GM12878 (cell line): ENCODE results near the gene PRDM2. TPM values are rescaled to one million over a fixed set of nuclear protein-coding genes. Genes with fewer than 3 reads are reported as not detected.
A peak's percentile ranks its signal among the peaks of the same experiment; 100 is the strongest.

Experiments
- ATAC-seq: fragments of 200-7000 bp; cut with Tn5 transposase; 3 replicates; pipeline ENCODE4 v1.9.1; 2020; ENCODE audit warnings: mild to moderate bottlenecking, moderate library complexity
- BruUV-seq: library from RNA; stranded (reverse); fragments of 400-500 nt; replicated peaks from 2 replicates; lab custom pipeline; 2021; lab: Mats Ljungman, UMichigan
- CTCF ChIA-PET: fragments of 300-600 bp; sonication (Branson Sonifier 250); formaldehyde crosslinking; extraction: SDS; loops from one replicate; lab custom pipeline; 2021; ENCODE audit warnings: inconsistent platforms; lab: Yijun Ruan, JAX
- POLR2A ChIA-PET: fragments of 350-600 bp; formaldehyde crosslinking; extraction: SDS; loops from one replicate; lab custom pipeline; 2021; ENCODE audit warnings: inconsistent platforms; lab: Charles Lee
- RAD21 ChIA-PET: fragments of 300-600 bp; sonication (Branson Sonifier 250); formaldehyde crosslinking; loops from one replicate; lab custom pipeline; 2023; ENCODE audit warnings: antibody characterized with exemption; ENCODE audit not compliant: unreplicated experiment; lab: Charles Lee
- SMC1A ChIA-PET: fragments of 300-600 bp; sonication (Branson Sonifier 250); formaldehyde crosslinking; loops from one replicate; lab custom pipeline; 2023; ENCODE audit not compliant: unreplicated experiment, uncharacterized antibody; lab: Charles Lee
- DNase-seq: peaks from one replicate; pipeline ENCODE4 v3.0.0-alpha.2; 2011; ENCODE audit warnings: low read depth, low spot score
- FAIRE-seq: peaks from 3 replicates; lab custom pipeline; 2011; peaks lifted over from hg19 to GRCh38; lab: Jason Lieb, UNC
- H2AFZ ChIP-seq: 2 replicates; pipeline ENCODE4 v1.6.0; 2011; ENCODE audit warnings: low read depth, low read length, control low read depth; ENCODE audit not compliant: control insufficient read depth
- H3K27ac ChIP-seq: 2 replicates; pipeline ENCODE4 v1.5.1; 2011; ENCODE audit warnings: control low read depth; ENCODE audit not compliant: control insufficient read depth, insufficient read depth
- H3K27me3 ChIP-seq, 2 experiments: replicated peaks in 1 of 2; 2 replicates each; pipeline versions ENCODE4 v1.6.0 to v1.6.1; 2011; ENCODE audit warnings: low read length in 1 of 2; ENCODE audit not compliant: control insufficient read depth in 2 of 2, insufficient read depth in 2 of 2
- H3K36me3 ChIP-seq, 2 experiments: 2 replicates each; pipeline ENCODE4 v1.5.1; 2011; ENCODE audit warnings: low read length in 1 of 2; ENCODE audit not compliant: control insufficient read depth in 2 of 2, insufficient read depth in 2 of 2
- H3K4me1 ChIP-seq: 2 replicates; pipeline ENCODE4 v1.6.1; 2011; ENCODE audit warnings: mild to moderate bottlenecking, low read length, moderate library complexity, mixed read lengths; ENCODE audit not compliant: control insufficient read depth, insufficient read depth
- H3K4me2 ChIP-seq: 2 replicates; pipeline ENCODE4 v1.6.0; 2011; ENCODE audit warnings: control low read depth; ENCODE audit not compliant: control insufficient read depth, insufficient read depth
- H3K4me3 ChIP-seq: fragments of 200-600 bp; sonication (generic); 2 replicates; pipeline ENCODE4 v1.5.1; 2016
- H3K79me2 ChIP-seq: 2 replicates; pipeline ENCODE4 v1.6.0; 2011; ENCODE audit warnings: low read length; ENCODE audit not compliant: control insufficient read depth, insufficient read depth
- H3K9ac ChIP-seq: 2 replicates; pipeline ENCODE4 v1.8.0; 2011; ENCODE audit warnings: low read length, control low read depth, mixed read lengths; ENCODE audit not compliant: control insufficient read depth, insufficient read depth
- H3K9me3 ChIP-seq: replicated peaks from 3 replicates; pipeline ENCODE4 v1.5.1; 2011; ENCODE audit warnings: mild to moderate bottlenecking, low read length; ENCODE audit not compliant: control insufficient read depth, insufficient read depth
- H4K20me1 ChIP-seq: 2 replicates; pipeline ENCODE4 v1.6.0; 2011; ENCODE audit not compliant: control insufficient read depth, insufficient read depth
- ETV6 ChIP-seq, 2 experiments: fragments of 450-650 bp in 1 of 2; IDR thresholded peaks in 1 of 2; conservative IDR thresholded peaks in 1 of 2; 2 replicates each; pipeline ENCODE4 v1.6.1; 2014; ENCODE audit warnings: antibody characterized with exemption in 1 of 2, borderline replicate concordance in 1 of 2, low read depth in 1 of 2, mild to moderate bottlenecking in 1 of 2, moderate library complexity in 1 of 2
- JUNB ChIP-seq: IDR thresholded peaks from 2 replicates; pipeline ENCODE4 v1.6.1; 2016; ENCODE audit warnings: antibody characterized with exemption, mild to moderate bottlenecking
- MEF2B ChIP-seq: fragments of 450-650 bp; IDR thresholded peaks from 2 replicates; pipeline ENCODE4 v1.6.1; 2018; ENCODE audit warnings: mild to moderate bottlenecking, moderate library complexity; ENCODE audit not compliant: partially characterized antibody, poor library complexity, severe bottlenecking
- MXI1 ChIP-seq: fragments of 150-350 bp; IDR thresholded peaks from 2 replicates; pipeline ENCODE4 v1.6.1; 2011; ENCODE audit warnings: low read depth, mild to moderate bottlenecking, inconsistent platforms, low read length, improper control_type of control experiment
- POLR2AphosphoS5 ChIP-seq: IDR thresholded peaks from 2 replicates; pipeline ENCODE4 v1.6.1; 2011; ENCODE audit warnings: mild to moderate bottlenecking, low read length, inconsistent platforms
- RAD21 ChIP-seq: IDR thresholded peaks from 2 replicates; pipeline ENCODE4 v1.6.1; 2011; ENCODE audit warnings: mild to moderate bottlenecking, low read depth, low read length, moderate library complexity; ENCODE audit not compliant: insufficient read depth
- RBBP5 ChIP-seq: fragments of 200-600 bp; sonication (generic); conservative IDR thresholded peaks from 2 replicates; pipeline ENCODE4 v1.6.1; 2016
- SPI1 ChIP-seq: IDR thresholded peaks from 2 replicates; pipeline ENCODE4 v1.6.1; 2011; ENCODE audit warnings: low read depth, mild to moderate bottlenecking, low read length, moderate library complexity, borderline replicate concordance; ENCODE audit not compliant: insufficient read depth
- STAT3 ChIP-seq: IDR thresholded peaks from 2 replicates; pipeline ENCODE4 v1.6.1; 2011; ENCODE audit warnings: low read depth, low read length, improper control_type of control experiment
- WGBS: methylation state at CpG from one replicate; pipeline ENCODE4 v1.1.6; 2016; ENCODE audit warnings: low lambda C conversion rate; ENCODE audit not compliant: insufficient replicate concordance, insufficient coverage; ENCODE audit errors: missing lambda C conversion rate; 5-methylcytosine and 5-hydroxymethylcytosine counted together
- in situ Hi-C: fragments of 300-500 bp; cut with MboI; formaldehyde crosslinking; loops from 9 replicates; pipeline ENCODE4 v1.14.3; 2018; ENCODE audit warnings: mixed read lengths
- intact Hi-C: fragments of 100-400 bp; cut with micrococcal nuclease; formaldehyde crosslinking; loops from one replicate; pipeline ENCODE4 v1.14.2; 2022; ENCODE audit not compliant: unreplicated experiment
- polyA plus RNA-seq, 11 experiments: library from polyadenylated mRNA; depleted of rRNA in 4 of 11; unstranded in 6 of 11; stranded (reverse) in 5 of 11; fragments of >200 nt; fragmentation: Nextera tagmentation in 4 of 11; fragmentation: Illumina TruSeq in 1 of 11; extraction: Ambion mirVana in 4 of 11; extraction: Trizol in 1 of 11; gene quantifications; 1 replicate in 1 of 11; 2 replicates in 10 of 11; pipeline versions ENCODE4 v1.2.1 to v1.2.3, GENCODE V29; 2011 to 2016; ENCODE audit warnings: inconsistent platforms in 2 of 11, missing spikeins in 2 of 11, low read depth in 1 of 11
- total RNA-seq, 4 experiments: library from RNA; depleted of rRNA in 3 of 4; stranded (reverse); fragments of >200 nt in 3 of 4; fragmentation: Illumina TruSeq in 1 of 4; extraction: Trizol in 1 of 4; gene quantifications; 2 replicates each; pipeline versions ENCODE4 v1.2.1 to v1.2.3, GENCODE V29; 2013 to 2021

PRDM2 gene
- total and polyA plus RNA-seq, 10 of the 15 experiments (the other 5 are each of a cell fraction or from before 2014, with no cell fraction given) = 8.4 to 45.1 (median 23.5) TPM

DNA sequence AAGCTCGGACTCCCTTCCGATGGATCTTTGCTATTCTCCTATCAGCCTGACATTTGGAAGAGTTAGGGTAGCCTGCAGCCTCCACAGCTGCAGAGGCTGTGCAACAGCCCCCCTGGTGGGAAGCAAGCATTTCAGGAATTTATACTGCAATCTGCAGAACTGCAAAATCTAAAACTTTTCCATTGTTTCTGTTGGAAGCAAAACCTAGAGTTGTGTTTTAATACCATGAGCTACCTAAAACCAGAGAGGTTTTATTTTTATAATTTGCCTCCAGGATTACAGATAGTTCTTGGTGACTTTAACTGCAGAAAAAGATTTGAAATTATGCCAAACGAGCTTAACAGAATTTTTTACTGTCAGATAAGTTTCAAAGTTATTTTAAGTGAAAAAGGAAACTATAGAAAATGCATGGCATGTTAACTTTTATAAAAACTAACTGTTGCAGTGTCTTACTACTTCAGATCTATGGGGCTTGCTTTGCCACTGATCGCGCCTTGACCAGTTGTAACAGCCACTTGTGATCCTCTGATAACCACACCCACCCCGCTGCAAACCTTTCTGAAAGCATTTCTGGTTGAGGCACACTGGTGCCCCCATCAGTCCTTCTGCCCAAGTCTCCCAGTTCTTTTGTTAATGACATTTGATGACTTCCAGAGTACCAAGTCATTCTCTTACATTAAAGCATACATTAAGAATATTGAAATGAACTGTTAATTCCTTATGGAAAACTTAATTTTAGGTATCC, 64.8 kb downstream of the PRDM2 start:
- H4K20me1 ChIP-seq = peaks cover 5% of the 10 kb centered on the region; the same call in 1 of the 2 replicates
- no peak overlapping the region for H3K4me3 ChIP-seq
- POLR2A ChIA-PET = interaction anchor here (0.6 kb wide), 1 partner anchor 1482 kb away, joined by 3 read pairs; no protein-coding TSS in a partner anchor
- RAD21 ChIA-PET = no interaction called here
- FAIRE-seq (peak; percentile 13), ATAC-seq (peak; percentile 47), DNase-seq (no peak)
- in situ Hi-C loops = no loop called here
- H3K79me2 ChIP-seq = peaks cover 92% of the 10 kb centered on the region
- SMC1A ChIA-PET = interaction anchor here (0.7 to 1.4 kb wide), 6 partner anchors 10 to 99 kb away, joined by 3 to 5 read pairs (median 4); no protein-coding TSS in a partner anchor
- intact Hi-C loops = no loop called here
- 78% methylated on average over 6 of the region's 6 CpGs for WGBS
- H3K4me1 ChIP-seq = no peaks in the 10 kb centered on the region
- H3K27me3 ChIP-seq = no peaks in the 10 kb centered on the region
- no peak overlapping the region for H3K27ac ChIP-seq
- no peak overlapping the region for H2AFZ ChIP-seq
- CTCF ChIA-PET = interaction anchor here (0.8 kb wide), 1 partner anchor 97 kb away, joined by 3 read pairs; no protein-coding TSS in a partner anchor
- no TSS peak for BruUV-seq
- H3K36me3 ChIP-seq = peaks cover 5 to 15% of the 10 kb centered on the region in 2 experiments
- no peak overlapping the region for H3K4me2 ChIP-seq
- H3K9ac ChIP-seq = no peak overlapping the region
- no peaks in the 10 kb centered on the region for H3K9me3 ChIP-seq
- TF ChIP-seq RAD21 (0 out of 2 replicates have a peak, but pooled peaks have one; percentile 5), MEF2B (no peak)

DNA sequence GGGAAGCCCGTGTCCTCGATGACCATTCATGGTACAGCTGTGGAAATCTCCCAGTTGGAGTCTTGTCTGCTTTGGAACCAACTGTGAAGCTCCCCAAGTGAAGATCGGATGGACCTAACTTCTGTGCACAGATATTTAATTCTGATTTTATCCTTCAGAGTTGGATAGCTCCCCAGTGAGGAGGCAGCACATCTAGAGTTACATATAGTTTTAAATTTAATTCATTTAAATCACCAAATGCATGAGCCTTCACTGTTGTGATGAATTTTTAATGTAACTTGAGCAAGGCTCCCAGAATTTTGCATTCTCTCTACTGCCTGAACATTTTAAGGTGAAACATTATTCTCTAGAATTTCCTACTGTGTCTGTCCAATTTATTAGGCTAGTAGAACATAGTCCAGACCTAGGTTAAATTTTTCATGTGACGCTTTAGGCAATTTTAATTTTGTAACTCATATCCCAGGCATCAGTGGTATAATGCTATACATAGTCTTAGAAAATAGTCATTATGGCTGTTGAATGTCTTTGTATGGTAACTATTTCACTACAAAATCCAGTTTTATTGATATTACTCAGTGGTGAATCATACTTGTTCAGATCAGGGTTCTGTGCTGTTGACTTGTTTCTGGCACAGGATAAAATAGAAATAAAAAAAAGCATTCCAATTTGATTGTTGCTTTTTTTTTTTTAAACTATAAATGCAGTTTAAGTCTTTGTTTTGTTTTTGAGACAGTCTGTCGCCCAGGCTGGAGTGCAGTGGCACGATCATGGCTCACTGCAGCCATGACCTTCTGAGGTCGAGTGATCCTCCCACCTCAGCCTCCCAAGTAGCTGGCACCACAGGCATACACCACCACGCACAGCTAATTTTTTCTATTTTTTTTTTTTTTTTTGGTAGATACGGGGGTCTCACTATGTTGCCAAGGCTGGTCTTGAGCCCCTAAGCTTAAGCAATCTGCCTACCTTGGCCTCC, 66.9 kb downstream of the PRDM2 start:
- ATAC-seq (no peak), FAIRE-seq (no peak), DNase-seq (no peak)
- ChIA-PET RAD21 (no interaction called here), SMC1A (interaction anchor here (1.3 to 1.7 kb wide), 3 partner anchors 9 to 101 kb away, joined by 3 to 5 read pairs (median 4); no protein-coding TSS in a partner anchor), POLR2A (no interaction called here), CTCF (no interaction called here)
- Histone ChIP-seq H2AFZ (no peak overlapping the region), H3K4me2 (no peak overlapping the region), H3K79me2 (peaks cover 84% of the 10 kb centered on the region), H3K4me3 (no peak overlapping the region), H3K9ac (no peak overlapping the region), H3K4me1 (no peaks in the 10 kb centered on the region), H3K27ac (no peak overlapping the region), H3K36me3 (peaks cover 3 to 22% of the 10 kb centered on the region in 2 experiments), H3K27me3 (no peaks in the 10 kb centered on the region), H4K20me1 (peaks cover 9% of the 10 kb centered on the region), H3K9me3 (no peaks in the 10 kb centered on the region)
- intact Hi-C loops = no loop called here
- in situ Hi-C loops = no loop called here
- no TSS peak for BruUV-seq
- 83% methylated on average over 9 of the region's 9 CpGs for WGBS
- TF ChIP-seq RBBP5 (no peak), JUNB (no peak), POLR2AphosphoS5 (0 out of 2 replicates have a peak, but pooled peaks have one; percentile 24), MXI1 (no peak), ETV6 (conservative IDR thresholded peaks at IDR 0.05 in 1 of 2, IDR thresholded peaks at IDR 0.05 in 1 of 2; ENCODE audit: borderline replicate concordance in 1 of 2, low read depth in 1 of 2) (no peak), STAT3 (no peak), SPI1 (no peak)
